ENCODE results near the gene LDLRAD4.

LDLRAD4 gene

DNA sequence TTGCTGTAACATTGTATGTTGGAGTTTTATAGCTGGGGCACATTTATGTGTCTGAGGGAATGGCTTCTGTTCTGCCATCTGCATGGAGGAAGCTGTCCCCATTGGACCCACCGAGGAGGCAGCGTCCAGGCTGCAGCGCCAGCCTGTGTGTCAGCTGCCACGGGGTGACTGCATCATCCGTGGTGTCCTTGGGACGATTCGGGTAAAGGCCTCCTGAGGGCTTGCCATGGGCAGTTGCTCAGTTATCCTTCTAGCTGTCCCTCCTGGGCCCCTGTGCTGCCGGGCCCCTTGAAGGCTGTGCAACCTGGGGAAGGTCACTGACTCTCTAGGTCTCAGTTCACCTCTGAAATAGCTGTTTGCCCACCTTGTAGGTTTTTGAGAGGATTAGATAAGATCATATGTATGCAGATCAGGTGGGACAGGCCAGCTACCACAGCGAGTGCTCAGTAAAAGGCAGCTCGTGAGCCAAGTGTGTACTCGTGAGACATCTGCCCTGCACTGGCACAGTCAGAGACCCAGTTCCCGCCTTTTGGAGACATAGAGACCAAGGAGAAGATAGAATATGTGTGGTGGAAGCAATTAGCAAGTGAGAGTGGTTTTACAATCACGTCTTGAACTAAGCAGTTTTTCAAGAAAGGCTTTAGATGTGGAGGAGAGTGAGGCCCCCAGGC is 10.6 kb downstream of the LDLRAD4 start:
- no peak for DNase-seq (ENCODE audit: low read depth in 2 of 2)

DNA sequence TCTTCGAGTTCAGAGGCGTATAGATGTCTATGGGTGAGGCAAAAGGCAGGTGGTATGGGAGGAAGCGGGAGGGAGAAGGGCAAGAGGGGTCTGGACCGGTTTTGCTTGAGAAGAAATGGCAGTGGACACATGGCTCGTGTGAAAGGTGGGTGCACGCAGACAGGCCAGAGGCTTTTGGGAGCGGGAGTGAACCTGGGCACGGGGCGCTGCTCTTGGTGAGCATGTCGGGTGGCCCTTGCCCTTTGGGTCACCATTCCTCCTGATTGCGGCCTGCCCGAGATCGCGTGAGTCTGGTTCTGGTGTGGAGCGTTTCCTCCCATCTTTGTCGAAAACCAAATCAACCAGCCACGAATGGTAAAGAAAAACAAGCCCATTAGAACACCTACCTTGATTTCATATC is 12.6 kb downstream of the LDLRAD4 start:
- no peak for DNase-seq (ENCODE audit: low read depth in 2 of 2)

DNA sequence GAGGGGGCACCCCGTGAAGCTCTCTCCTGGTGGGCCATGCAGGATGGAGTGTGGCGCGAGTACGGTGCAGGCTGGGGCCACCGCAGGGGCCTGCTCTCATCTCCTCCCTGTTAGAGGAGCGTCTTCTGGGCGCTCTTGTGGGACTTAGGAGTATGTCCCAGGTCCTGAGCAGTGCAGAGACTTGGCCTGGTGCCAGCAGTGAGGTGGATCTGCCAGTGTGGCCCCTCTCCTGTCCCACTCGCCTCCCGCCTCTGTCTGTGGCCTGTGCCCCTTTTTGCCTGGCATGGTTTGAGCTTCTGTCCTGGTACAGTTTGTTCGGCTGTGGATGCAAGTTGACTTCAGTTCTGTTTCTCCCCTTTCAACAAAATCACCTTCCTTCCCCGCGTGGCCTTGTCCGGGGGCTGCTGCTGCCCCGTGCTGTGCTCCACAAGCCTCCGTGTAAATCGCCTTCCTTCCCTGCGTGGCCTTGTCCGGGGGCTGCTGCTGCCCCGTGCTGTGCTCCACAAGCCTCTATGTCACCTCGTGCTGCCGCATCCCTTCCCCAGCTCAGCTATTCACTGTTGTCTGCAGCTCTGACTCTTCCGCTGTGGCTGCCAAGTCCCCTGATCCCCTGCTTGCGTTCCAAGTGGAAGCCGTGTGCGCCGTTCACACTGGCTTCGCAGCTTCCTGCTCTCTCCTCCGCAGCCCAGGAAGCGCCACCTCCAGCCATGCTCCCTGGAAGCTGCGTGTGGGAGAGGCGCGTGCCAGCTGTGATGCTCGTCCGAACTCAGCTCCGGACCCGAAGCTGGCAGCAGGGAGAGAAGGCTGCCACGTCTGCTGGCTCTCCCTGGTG is 13.7 kb downstream of the LDLRAD4 start:
- no peak for DNase-seq (ENCODE audit: low read depth in 2 of 2)

DNA sequence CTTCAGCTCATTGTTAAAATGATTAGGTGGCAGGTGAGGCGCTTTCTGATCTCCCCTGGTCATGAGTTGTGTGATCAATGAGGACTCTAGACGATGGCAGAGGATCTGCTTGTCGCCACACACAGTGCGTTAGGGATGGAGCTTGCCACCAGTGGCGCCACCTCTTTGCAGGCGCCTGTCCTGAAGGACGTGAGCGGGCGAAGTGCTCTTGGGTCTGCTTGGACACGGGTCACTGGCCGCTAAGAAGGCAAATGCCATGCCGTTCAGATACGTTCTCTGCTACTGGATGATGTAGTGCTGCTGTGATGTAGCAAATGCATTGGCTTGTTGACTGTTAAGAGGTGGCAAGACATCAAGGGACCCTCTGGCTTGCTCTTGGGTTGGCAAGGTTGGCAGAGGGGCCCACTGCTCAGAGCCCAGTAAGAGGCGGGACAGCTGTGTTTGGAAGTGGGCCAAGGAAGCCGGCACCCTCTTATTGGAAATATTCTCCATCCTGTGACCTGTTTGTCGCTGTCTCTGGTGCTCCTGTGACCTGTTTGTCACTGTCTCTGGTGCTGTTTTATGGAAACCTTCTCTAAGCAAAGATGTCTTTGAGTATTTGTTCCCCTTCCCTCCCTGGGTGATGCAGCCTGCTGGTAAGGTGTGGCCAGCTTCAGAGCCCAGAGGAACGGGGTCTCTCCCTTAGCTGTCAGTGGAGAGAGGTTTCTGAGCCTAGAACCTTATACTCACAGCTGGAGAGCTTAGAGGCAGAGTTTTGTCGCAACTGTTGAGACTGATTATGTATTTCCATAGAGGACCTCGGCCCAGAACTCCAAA is 14.6 kb downstream of the LDLRAD4 start:
- DNase-seq (ENCODE audit: low read depth in 2 of 2): no peak

DNA sequence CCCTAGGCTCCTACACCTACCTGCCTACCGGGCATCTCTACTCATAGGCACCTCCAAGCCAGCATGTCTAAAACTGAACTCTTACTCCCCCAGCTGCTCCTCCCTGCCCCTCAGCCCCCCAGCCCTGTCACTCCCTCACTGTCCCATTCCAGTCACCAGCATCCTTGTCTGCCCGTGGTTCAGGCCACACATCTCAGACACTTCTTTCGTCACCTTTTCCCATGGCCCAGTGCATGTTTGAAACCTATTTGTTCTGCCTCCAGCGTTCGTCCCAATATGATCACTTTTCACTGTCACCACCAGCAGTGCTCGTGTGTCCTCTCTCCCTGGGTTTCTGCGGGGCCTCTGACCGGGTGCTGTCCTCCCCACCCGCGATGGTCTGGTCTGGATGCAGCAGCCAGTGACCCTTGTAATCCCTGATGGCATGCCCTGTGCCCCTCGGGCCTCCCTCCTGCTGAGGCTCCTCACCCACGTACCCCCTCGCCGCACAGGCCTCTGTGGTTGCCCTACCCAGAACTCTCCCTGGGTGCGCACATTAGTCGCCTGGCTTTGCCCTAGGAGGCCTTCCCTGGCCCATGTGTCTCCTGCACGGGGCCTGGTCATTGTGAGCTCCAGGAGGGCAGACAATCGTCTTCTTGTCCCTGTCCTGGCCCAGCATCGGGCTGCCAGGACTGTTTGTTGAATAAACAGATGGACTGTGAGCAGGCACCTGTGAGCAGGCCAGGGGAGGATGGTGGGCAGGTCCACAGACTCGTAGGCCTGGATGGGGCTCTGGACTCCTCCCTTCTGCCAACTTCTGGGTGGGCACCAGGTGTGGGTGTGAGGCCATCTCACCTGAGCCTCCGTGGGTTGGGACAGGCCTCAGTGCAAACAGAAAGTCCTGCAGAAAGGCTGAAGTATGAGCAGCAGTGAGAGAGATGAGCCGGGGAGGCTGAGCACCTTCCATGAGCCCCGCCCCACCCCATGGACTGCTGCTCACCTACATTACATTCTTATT is 15.5 kb downstream of the LDLRAD4 start:
- DNase-seq (ENCODE audit: low read depth in 2 of 2): no peak

DNA sequence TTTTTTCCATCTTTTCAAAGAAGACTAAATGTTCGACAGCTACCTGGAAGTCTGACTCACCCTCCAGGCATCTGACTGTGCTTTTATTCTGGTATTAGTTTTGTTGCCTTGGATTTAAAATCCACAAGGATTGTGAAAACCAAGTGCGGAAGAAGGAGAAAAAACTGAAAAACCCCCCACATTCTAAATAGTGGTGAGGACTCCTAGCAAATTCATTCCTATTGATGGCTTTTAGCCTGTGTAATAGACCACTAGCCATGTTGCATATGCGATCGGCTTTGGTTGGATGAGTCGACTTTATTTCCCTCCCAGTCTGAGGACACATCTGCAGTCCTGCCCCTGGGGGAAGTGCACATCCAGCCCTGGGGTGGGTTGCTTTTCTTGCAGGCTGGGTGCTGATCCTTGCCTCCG is 16.9 kb downstream of the LDLRAD4 start:
- DNase-seq (ENCODE audit: low read depth in 2 of 2): no peak

DNA sequence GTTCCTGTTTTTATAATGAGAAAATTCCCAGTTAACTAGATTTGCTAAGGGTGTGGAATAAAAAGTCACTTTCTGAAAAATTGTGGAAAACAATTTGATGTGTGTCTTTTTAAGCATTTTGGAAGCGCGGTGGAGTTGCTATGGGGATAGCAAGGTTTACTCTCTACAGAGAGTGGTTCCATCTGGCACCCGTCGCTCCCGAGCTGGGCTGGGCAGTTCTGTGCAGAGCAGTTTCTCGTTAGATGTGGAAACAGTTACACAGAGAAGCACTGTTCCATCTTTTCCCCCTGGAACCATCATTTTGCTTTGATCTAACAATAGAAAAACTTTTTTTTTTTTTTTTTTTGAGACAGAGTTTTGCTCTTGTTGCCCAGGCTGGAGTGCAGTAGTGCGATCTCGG is 17.4 kb downstream of the LDLRAD4 start:
- no peak for DNase-seq (ENCODE audit: low read depth in 2 of 2)

DNA sequence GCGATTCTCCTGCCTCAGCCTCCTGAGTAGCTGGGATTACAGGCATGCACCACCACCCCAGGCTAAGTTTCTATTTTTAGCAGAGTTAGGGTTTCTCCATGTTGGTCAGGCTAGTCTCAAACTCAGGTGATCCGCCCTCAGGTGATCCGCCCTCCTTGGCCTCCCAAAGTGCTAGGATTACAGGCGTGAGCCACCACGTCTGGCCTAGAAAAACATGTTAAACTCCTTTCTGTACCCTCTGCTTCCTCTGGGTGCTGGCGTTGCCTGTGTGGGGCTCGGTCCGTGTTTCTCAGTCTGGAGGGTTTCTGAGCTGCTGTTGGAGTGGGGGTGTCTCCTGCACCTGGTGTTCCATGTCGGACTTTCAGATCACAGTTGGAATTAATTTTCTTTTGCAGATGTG is 17.9 kb downstream of the LDLRAD4 start:
- DNase-seq (ENCODE audit: low read depth in 2 of 2): no peak

DNA sequence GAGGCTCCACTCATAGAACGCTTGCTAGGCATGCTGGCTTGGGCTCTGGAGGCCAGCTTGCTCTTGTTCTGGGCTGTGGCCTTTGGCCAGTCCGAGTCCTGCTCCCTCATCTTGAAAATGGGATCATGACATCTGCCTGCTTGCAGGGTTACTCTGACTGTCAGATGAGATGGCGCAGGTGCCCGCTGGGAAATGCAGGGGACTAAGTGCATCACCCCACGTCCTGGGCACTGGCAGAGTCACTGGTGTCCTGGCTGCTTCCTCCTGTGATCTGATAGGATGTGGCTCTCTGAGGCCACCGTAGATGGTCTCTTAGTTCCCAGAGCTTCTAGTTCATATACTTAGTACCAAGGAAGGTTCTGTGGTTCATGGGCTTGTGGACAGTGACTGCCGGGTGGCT is 18.5 kb downstream of the LDLRAD4 start:
- no peak for DNase-seq (ENCODE audit: low read depth in 2 of 2)

DNA sequence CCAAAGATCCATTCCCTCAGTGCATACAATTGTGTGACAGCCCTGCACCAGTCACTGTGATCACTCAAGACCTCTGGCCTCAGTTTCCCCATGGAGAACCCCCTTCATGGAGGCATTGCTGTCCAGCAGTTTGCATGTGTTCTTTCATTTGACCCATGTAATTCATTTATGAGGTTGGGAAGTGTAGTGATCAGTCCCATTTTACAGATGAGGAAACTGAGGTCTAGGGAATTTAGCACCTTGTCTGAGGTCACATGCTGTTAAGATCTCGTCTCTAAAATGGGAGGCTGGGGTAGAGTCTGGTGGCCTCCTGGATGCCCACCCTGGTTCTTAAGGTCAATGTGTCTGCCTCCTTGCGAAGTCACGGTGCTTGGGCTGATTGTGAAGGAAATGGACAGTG is 19.1 kb downstream of the LDLRAD4 start:
- no peak for DNase-seq (ENCODE audit: low read depth in 2 of 2)

DNA sequence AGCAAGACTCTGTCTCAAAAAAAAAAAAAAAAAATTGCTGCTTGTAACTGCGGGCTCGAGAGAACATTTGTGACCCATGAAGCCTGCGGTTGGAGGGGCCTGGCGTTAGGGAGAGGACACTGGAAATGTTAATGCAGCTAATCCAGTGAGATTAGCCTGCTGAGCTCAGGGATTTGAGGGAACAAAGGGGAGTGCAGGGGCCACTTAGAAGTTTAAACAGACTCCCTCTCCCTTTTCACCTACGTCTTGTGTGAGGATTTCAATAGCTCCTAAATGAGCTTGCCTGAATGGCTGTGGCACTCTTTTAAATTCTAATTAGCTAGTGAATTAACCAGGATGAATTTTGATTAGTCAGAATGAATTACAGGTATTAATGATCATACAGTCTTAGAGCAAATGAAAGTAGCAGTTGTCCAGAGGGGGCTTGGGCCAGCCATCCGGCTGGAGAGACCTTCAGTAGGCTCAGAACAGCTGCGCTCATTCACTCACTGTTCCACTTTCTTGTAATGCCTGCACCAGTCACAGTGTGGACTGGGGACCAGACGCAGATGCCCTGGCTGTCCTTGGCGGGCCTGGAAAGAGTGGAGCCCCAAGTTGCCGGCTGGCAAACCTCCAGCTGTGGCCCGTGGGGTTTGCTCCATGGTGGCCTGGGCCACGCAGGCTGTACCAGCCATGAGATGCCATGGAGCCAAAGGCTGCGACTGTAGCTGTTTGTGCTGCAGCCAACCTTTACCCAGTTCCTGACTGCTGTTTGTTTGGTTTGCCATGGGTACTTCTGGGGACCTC is 20.8 kb downstream of the LDLRAD4 start:
- no peak for DNase-seq (ENCODE audit: low read depth in 2 of 2)

DNA sequence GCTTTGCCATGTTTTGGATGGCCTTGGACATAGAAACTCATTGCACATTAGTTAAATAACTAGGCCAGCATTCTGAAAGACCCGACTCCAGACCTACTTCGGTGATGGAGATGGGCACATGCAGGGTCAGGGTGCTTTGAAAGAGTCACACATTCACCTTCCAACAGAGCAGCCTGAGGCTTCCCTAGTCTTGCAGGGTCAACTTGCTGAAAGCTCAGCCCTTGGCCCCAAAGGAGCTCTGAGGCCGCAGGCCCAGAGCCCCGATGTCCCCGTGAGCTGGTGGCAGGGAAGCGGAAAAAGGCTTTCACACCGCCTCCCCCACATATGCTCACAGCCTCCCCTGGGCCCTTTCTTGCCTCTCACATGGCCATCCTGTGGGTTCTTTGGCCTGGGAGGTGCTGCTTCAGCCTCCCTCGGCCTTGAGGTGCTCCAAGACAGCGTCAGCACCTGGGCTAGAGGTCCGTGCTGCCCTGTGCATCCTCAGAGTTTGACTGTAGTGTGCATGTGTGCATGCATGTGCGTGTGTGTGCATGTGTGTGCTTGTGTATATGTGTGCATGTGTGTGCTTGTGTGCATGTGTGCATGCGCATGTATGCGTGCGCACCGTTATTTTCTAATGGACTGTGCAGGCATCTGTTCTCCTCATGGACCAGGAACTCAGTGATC is 21.6 kb downstream of the LDLRAD4 start:
- DNase-seq (ENCODE audit: low read depth in 2 of 2): no peak

DNA sequence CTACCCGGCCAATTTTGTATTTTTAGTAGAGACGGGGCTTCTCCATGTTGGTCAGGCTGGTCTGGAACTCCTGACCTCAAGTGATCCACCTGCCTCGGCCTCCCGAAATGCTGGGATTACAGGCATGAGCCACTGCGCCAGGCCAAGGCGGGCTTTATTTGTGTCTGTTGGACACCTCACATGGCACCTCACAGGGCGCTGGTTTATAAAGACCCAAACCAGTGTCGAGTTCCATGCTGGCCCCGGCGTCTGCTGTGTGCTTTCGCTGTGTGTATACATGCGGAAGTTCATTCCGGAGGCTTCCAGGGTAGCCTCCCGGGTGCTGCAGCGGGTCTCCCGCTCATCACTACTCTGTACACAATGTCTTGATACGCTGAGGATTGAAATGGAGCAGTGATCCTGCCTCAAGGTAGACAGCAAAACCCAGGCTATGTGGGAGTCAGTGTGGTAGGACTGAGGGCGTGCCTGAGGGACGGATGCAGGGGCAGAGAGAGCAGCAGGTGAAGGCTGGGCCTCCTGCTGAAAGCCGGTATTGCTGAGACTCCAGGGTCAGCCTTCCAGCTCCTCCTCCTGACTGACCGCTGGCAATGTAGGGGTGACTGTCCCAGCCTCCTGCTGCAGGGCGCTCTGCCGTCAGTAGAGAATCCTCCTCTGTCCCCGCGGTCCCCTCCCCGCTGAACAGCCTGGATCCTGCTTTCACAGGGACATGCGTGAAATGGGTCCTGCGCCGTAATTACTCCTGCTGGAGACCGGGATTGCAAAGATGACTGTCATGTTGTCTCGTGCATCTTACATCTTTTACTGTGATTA is 22.7 kb downstream of the LDLRAD4 start:
- DNase-seq (ENCODE audit: low read depth in 2 of 2): no peak

DNA sequence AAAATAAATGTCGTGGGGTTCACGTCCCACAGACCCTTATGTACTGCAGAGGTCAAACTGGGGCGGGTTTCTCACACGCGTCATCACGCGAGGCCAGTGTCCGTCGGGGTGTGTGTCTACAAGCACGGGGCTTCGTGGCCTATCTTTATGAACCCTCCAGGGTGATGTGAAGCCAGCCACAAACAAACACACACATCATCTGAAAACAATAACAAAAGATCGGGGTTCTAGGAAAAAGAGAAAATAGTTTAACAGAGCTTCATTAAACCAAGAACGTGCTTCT is 23.3 kb downstream of the LDLRAD4 start:
- DNase-seq (ENCODE audit: low read depth in 2 of 2): no peak

DNA sequence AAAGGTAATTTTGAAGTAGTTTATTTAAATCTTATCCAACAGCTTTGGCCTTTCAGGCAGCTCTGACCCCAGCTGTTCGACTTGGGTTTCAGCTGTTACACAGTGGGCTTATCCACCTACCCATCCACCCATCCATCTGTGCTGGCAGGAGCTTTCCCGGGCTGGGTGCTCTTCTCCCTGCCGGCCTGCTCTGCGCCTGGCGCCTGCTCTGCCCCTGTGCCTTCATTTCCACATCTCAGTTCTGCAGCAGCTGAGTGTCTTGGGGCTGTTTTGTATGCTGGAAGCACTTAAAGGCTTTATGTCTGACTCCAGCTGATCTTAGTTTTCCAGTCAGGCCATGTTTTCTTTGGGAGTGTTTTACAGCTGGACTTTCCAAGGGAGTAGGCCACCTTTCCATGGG is 24.2 kb downstream of the LDLRAD4 start:
- no peak for DNase-seq (ENCODE audit: low read depth in 2 of 2)

DNA sequence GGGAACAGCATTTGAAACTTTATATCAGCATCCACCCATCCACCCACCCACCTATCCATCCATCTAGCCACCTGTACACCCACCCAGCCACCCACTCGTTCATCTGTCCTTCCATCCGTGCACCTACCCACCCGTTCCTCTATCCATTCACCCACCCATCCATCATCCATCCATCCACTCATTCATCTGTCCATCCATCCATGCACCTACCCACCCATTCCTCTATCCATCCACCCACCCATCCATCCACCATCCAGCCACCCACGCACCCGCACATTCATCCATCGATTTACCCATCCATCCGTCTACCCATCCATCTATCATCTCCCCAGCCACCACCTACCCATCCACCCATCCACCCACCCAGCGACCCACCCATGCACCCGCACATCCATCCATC is 24.8 kb downstream of the LDLRAD4 start:
- DNase-seq (ENCODE audit: low read depth in 2 of 2): no peak

DNA sequence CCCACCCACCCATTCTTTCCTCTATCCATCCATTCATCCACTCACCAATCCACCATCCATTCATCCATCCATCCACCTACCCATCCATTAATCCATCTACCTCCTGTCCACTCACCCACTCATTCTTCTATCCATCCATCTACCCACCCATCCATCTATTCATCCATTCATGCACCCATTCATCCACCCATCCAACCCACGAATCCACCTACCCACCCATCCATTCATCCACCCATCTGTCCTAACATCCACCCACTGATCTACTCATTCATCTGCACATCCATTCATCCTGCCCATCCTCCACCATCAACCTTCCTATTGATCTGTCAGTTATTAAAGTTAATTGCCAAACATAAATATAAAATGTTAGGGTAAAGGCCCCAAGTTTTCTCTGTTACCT is 25.6 kb downstream of the LDLRAD4 start:
- no peak for DNase-seq (ENCODE audit: low read depth in 2 of 2)

DNA sequence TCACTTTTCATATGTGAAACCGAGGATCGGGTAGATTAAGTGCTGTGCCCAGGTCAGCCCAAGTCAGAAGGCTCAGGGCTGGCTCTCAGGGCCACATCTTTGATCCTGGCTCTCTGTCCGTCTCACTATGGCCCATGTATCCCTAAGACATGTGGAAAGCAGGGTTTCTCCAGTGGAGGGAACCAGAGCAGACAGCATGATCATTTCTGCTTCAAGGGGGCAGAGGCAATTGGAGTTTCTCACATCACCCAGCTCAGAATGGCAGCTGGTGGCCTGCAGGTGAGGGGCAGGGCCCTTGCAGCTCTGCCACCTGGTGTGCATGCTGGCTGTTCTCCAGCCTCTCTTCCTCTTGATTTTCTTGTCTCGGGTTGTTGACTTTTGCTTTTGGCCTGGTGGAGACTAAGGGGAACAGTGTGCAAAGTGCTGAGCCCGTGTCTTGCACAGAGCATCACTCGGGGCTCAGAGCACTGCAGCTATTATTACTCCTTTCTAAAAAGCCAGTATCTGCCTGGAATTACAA is 27.0 kb downstream of the LDLRAD4 start:
- DNase-seq (ENCODE audit: low read depth in 2 of 2): no peak

DNA sequence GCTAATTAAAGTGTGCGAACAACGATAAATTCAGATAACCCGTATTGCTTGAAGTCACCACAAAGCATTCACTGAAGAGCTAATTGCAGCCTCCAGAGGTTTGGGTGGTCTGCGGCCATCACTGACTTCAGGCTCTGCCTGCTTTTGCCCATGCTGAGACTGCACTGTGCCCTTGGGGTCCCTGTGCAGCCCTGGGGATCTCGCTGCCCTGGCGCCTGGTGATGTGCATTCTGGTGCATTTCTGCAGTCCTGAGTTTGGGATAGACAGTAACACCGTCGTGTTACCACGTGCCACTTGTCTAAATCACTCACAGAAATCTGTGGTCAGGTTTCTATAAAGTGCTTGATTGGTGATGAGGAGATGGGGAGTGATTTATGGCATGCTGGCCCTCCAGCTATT is 27.6 kb downstream of the LDLRAD4 start:
- no peak for DNase-seq (ENCODE audit: low read depth in 2 of 2)
